Adrenal gland (tissue), 12 donors: ENCODE results near the gene CPT1A. TPM values are rescaled to one million over a fixed set of nuclear protein-coding genes. Genes with fewer than 3 reads are reported as not detected.
A peak's percentile ranks its signal among the peaks of the same experiment; 100 is the strongest.

ENCODE experiments used
- DNase-seq, 7 donors: peaks; one replicate each; pipeline ENCODE4 v3.0.0-alpha.2; 2019 to 2020
- H3K27ac ChIP-seq, 5 donors: fragments of 200-600 bp; sonication (generic) in 4 of 5; 1 replicate in 3 of 5; 2 replicates in 2 of 5; pipeline versions ENCODE4 v1.5.1 to v1.8.0; 2016 to 2020; ENCODE audit warnings: mild to moderate bottlenecking in 1 of 5
- H3K27me3 ChIP-seq: fragments of 200-600 bp; 2 replicates; pipeline ENCODE4 v1.8.0; 2021
- H3K36me3 ChIP-seq, 2 donors: fragments of 200-600 bp; replicated peaks in 1 of 2; 1 replicate in 1 of 2; 2 replicates in 1 of 2; pipeline versions ENCODE4 v1.5.1 to v1.8.0; 2018 to 2022
- H3K4me1 ChIP-seq, 2 donors: fragments of 200-600 bp; replicated peaks in 1 of 2; 1 replicate in 1 of 2; 2 replicates in 1 of 2; pipeline versions ENCODE4 v1.5.1 to v1.8.0; 2018 to 2021
- H3K4me3 ChIP-seq, 4 donors: fragments of 200-600 bp; sonication (generic) in 3 of 4; one replicate each; pipeline ENCODE4 v1.5.1; 2016 to 2018
- H3K9me3 ChIP-seq, 3 donors: fragments of 200-600 bp; sonication (generic) in 1 of 3; replicated peaks in 1 of 3; 1 replicate in 2 of 3; 2 replicates in 1 of 3; pipeline versions ENCODE4 v1.5.1 to v1.8.0; 2016 to 2021
- POLR2A ChIP-seq, 2 donors: fragments of 450-650 bp; IDR thresholded peaks; one replicate each; pipeline ENCODE4 v1.6.1; 2017; ENCODE audit warnings: antibody characterized with exemption in 2 of 2, mild to moderate bottlenecking in 2 of 2, moderate library complexity in 1 of 2
- WGBS, 4 donors: extraction: QIAGEN DNeasy Blood & Tissue Kit in 2 of 4; methylation state at CpG; one replicate each; pipeline versions ENCODE4 v1.1.5 to v1.1.7; 2013 to 2017; 5-methylcytosine and 5-hydroxymethylcytosine counted together
- intact Hi-C, 2 donors: fragments of 100-400 bp; cut with DNase I; formaldehyde crosslinking; loops; one replicate each; pipeline versions ENCODE4 v1.14.1 to v1.15.0; 2022 to 2023
- polyA plus RNA-seq, 3 donors: library from polyadenylated mRNA; stranded (reverse); fragments of 200-250 nt in 2 of 3; fragments of 350-450 nt in 1 of 3; fragmentation: Illumina TruSeq in 1 of 3; extraction: RNeasy Lipid Tissue Mini Kit (QIAGEN cat#74804) in 1 of 3; gene quantifications; one replicate each; pipeline ENCODE4 v1.2.3, GENCODE V29; 2013 to 2014
- total RNA-seq, 9 donors: library from RNA; depleted of rRNA in 4 of 9; stranded (reverse); fragments of >200 nt in 4 of 9; fragments of 120-200 nt in 1 of 9; fragmentation: NEBNext Ultra II Directional in 1 of 9; extraction: Animal tissue kit (Norgen Biotek cat#: 25700) in 1 of 9; gene quantifications; one replicate each; pipeline versions ENCODE4 v1.1.0 to v1.2.4, GENCODE V29; 2013 to 2023
- TF ChIP-seq, protein P1 (sequence below), 6 experiments: fragments of 450-650 bp in 4 of 6; fragments of 200-600 bp in 2 of 6; sonication (generic) in 1 of 6; IDR thresholded peaks; 1 replicate in 5 of 6; 2 replicates in 1 of 6; pipeline versions ENCODE4 v1.5.1 to v1.8.0; 2016 to 2021; ENCODE audit warnings: antibody characterized with exemption in 6 of 6, mild to moderate bottlenecking in 2 of 6, moderate library complexity in 1 of 6
- donor health status: healthy with polysubstance abuse.
- donor health status: Bipolar disorder and iron deficiency.
- donor health status: DM: yes; HTN: yes; CAD: no.
- donor health status: DM: no; HTN: no; CAD: no.
- donor health status: DM: no; HTN: no; CAD: no.
- donor health status: DM: yes; HTN: yes; CAD: no.

Gene CPT1A
- total and polyA plus RNA-seq, 12 donors, result 15.2 to 140 (median 66.0) TPM

DNA sequence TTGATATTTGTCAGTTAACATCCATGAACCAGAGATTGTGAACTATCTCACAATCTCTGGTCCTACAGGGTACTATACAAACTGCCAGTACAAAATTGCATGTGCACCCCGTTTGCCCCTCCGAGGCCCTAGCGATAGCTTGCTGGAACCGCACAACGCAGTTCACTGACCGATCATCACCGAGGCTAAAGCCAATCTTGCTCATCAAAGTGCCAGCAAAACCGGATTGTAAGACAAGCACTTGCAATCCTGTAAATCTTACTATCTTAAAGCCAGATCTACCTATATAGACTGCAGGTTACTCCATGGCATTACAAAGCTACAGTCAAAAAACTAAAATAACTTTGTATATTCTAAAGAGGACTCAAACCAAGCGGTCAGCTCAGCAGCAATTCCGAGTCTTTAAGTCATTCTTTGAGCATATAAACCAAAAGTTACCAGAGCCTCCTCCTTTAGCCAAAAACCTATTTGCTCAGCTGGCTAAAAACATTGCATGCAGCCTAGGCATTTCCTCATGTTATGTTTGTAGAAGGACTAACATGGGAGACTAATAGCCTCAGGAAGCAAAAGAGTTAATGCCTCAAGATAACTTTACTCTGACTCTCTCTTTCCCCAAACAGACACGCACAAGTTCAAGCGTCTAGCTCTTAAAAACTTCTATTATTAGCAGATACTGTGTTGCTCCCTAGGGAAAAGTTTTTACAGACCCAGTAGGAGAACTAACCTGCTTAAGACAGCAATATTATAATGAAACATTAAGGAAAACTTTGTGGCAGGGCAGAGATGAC lies 30.7 kb upstream of the CPT1A start:
- no peaks in the 10 kb centered on the region for H3K27me3 ChIP-seq
- intact Hi-C loops, result no loop called here
- H3K27ac ChIP-seq, result no peak overlapping the region
- no peak overlapping the region for H3K4me3 ChIP-seq
- TF ChIP-seq, protein P1, sequence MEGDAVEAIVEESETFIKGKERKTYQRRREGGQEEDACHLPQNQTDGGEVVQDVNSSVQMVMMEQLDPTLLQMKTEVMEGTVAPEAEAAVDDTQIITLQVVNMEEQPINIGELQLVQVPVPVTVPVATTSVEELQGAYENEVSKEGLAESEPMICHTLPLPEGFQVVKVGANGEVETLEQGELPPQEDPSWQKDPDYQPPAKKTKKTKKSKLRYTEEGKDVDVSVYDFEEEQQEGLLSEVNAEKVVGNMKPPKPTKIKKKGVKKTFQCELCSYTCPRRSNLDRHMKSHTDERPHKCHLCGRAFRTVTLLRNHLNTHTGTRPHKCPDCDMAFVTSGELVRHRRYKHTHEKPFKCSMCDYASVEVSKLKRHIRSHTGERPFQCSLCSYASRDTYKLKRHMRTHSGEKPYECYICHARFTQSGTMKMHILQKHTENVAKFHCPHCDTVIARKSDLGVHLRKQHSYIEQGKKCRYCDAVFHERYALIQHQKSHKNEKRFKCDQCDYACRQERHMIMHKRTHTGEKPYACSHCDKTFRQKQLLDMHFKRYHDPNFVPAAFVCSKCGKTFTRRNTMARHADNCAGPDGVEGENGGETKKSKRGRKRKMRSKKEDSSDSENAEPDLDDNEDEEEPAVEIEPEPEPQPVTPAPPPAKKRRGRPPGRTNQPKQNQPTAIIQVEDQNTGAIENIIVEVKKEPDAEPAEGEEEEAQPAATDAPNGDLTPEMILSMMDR (IDR thresholded peaks at IDR 0.05), result no peak
- no peak for TF ChIP-seq POLR2A (IDR thresholded peaks at IDR 0.05)
- WGBS, 4 donors, result 79 to 83% (median 82%) methylated on average over 12 of the region's 12 CpGs
- no peak for DNase-seq
- peaks cover 0 to 4% of the 10 kb centered on the region in 2 donors for H3K4me1 ChIP-seq
- H3K36me3 ChIP-seq, result no peaks in the 10 kb centered on the region
- no peaks in the 10 kb centered on the region for H3K9me3 ChIP-seq

DNA sequence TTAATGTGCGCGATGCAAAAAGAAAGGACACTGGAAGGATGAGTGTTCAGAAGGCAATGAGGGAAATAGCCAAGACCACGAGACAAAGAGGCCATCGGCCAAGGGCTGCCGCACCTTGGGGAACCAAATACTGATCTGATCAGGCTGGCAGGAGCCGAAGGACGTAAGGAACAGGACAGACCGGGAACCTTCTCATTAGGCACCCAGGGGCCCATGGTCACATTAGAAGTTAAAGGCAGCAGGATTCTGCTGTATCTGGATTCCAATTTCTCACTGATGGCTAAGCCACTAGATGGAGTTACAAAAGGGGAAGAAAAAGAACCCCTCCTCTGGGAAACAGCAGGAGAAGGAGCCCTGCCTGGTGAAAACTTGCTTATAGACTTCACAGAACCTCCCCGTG lies 28.8 kb upstream of the CPT1A start:
- DNase-seq, result no peak
- no peaks in the 10 kb centered on the region for H3K9me3 ChIP-seq
- intact Hi-C loops, result no loop called here
- H3K36me3 ChIP-seq, result no peaks in the 10 kb centered on the region
- peak overlapping the region in 1 of 5 donors; percentile 58 for H3K27ac ChIP-seq
- H3K27me3 ChIP-seq, result no peaks in the 10 kb centered on the region
- TF ChIP-seq, protein P1 (IDR thresholded peaks at IDR 0.05), result no peak
- TF ChIP-seq POLR2A (IDR thresholded peaks at IDR 0.05), result no peak
- H3K4me3 ChIP-seq, result peak overlapping the region in 1 of 4 donors; percentile 45
- 55 to 78% (median 65%) methylated on average over 9 of the region's 9 CpGs for WGBS, 4 donors
- H3K4me1 ChIP-seq, result peaks cover 3 to 8% of the 10 kb centered on the region in 2 donors

DNA sequence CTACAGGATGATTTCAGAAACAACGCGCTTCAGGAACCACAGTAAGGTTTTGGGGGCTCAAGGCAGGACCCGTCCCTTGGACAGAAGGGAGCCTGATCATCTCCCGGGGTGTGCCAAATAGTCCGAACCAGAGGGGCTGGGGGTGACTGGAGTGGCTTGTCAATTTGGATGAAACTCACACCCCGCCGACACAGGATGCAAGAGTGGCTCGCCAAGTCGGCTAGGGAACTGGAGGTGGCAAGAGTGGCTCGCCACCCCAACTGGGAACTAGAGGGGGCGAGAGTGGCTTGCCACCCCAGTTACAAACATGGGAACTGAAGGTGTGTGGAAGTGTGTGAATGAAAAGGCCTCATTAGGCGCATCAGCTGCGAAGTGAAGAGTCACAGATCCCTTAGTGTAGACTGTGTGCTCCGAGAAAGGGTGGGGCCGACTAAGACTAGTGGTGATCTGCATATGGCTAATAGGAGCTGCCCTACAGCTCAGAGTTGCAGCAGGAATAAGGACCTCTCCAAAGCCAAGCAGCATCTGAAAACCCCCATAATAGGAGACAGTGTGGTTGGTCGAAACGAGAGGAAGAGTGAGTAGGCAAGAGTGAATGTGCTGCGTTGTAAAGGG lies 26.6 kb upstream of the CPT1A start:
- no peaks in the 10 kb centered on the region for H3K9me3 ChIP-seq
- H3K27me3 ChIP-seq, result no peaks in the 10 kb centered on the region
- peaks cover 3 to 4% of the 10 kb centered on the region in 2 donors for H3K4me1 ChIP-seq
- no peak overlapping the region for H3K4me3 ChIP-seq
- no peaks in the 10 kb centered on the region for H3K36me3 ChIP-seq
- intact Hi-C loops, result no loop called here
- TF ChIP-seq POLR2A (IDR thresholded peaks at IDR 0.05), result no peak
- TF ChIP-seq, protein P1 (IDR thresholded peaks at IDR 0.05), result no peak
- no peak overlapping the region for H3K27ac ChIP-seq
- no peak for DNase-seq
- 92 to 93% (median 93%) methylated on average over 18 of the region's 18 CpGs for WGBS, 4 donors

DNA sequence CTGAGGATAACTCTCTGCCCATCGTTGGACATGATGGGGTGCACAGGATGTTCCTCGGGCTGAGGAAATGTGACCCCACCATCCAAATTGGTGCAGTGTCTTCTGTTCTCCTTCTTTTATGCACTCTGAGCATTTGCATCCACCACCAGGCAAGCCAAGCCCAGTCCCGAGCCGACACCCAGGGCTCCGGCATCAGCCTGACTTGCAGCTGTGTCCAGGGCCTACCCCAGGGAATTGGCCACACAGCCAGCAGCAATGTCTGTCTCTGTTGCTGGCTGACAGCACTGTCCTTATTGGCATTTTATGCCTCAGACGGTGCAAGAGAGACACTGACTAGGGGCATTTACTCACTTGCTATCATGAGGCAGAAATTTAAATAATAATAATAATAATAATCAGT lies 25.4 kb upstream of the CPT1A start:
- intact Hi-C loops, result no loop called here
- no peak for DNase-seq
- H3K4me1 ChIP-seq, result peaks cover 3 to 4% of the 10 kb centered on the region in 2 donors
- no peaks in the 10 kb centered on the region for H3K9me3 ChIP-seq
- TF ChIP-seq, protein P1 (IDR thresholded peaks at IDR 0.05), result no peak
- no peak for TF ChIP-seq POLR2A (IDR thresholded peaks at IDR 0.05)
- H3K36me3 ChIP-seq, result no peaks in the 10 kb centered on the region
- H3K27me3 ChIP-seq, result no peaks in the 10 kb centered on the region
- 51 to 56% (median 53%) methylated on average over 6 of the region's 6 CpGs for WGBS, 4 donors
- H3K4me3 ChIP-seq, result no peak overlapping the region
- no peak overlapping the region for H3K27ac ChIP-seq
